Femur (tissue), 1 donor: ENCODE data around the gene HLTF.

ENCODE experiments used
- DNase-seq: peaks from one replicate; pipeline ENCODE4 v3.0.0-alpha.2; 2017

The HLTF gene

GRCh38 chr3:149016669-149017541, 69.4 kb downstream of the HLTF start:
- DNase-seq: no peak

- no peak for DNase-seq
Observed at GRCh38 chr3:149016242-149016641, 70.1 kb downstream of the HLTF start.

GRCh38 chr3:149015393-149015792, 70.9 kb downstream of the HLTF start:
- no peak for DNase-seq

GRCh38 chr3:149013726-149014125, 72.6 kb downstream of the HLTF start:
- no peak for DNase-seq

- no peak for DNase-seq
Observed at GRCh38 chr3:149011676-149012075, 74.7 kb downstream of the HLTF start.

- DNase-seq: no peak
Observed at GRCh38 chr3:149010966-149011365, 75.4 kb downstream of the HLTF start.

GRCh38 chr3:149010504-149010951, 75.8 kb downstream of the HLTF start:
- no peak for DNase-seq

GRCh38 chr3:149009732-149010131, 76.6 kb downstream of the HLTF start:
- DNase-seq: no peak

- no peak for DNase-seq
Observed at GRCh38 chr3:149007567-149008257, 78.6 kb downstream of the HLTF start.

- DNase-seq: no peak
Observed at GRCh38 chr3:149005416-149005815, 80.9 kb downstream of the HLTF start.

- no peak for DNase-seq
Observed at GRCh38 chr3:149004622-149005021, 81.7 kb downstream of the HLTF start.

- DNase-seq: no peak
Observed at GRCh38 chr3:149003653-149004305, 82.6 kb downstream of the HLTF start.

- DNase-seq: no peak
Observed at GRCh38 chr3:149001727-149002126, 84.6 kb downstream of the HLTF start.

- no peak for DNase-seq
Observed at GRCh38 chr3:149000206-149000745, 86.1 kb downstream of the HLTF start.

GRCh38 chr3:148999806-149000205, 86.5 kb downstream of the HLTF start:
- no peak for DNase-seq

GRCh38 chr3:148998715-148999423, 87.5 kb downstream of the HLTF start:
- no peak for DNase-seq

- no peak for DNase-seq
Observed at GRCh38 chr3:148998297-148998696, 88.0 kb downstream of the HLTF start.

- DNase-seq: no peak
Observed at GRCh38 chr3:148997623-148998022, 88.7 kb downstream of the HLTF start.

GRCh38 chr3:148992635-148993255, 93.6 kb downstream of the HLTF start:
- DNase-seq: no peak

GRCh38 chr3:148992027-148992634, 94.2 kb downstream of the HLTF start:
- DNase-seq: peak; percentile 70

GRCh38 chr3:148991219-148992026, 94.9 kb downstream of the HLTF start, which contains the start of gene GYG1:
GYG1 (plus strand) TSS chr3:148991540; CDS start chr3:148991641, 101 bp downstream.
- peak; percentile 81 for DNase-seq
